Measurements from ENCODE around the gene PCYOX1L. TPM values are rescaled to one million over a fixed set of nuclear protein-coding genes. Genes with fewer than 3 reads are reported as not detected.

PCYOX1L gene
- total RNA-seq, 1 experiment from 2014 or later = 26.4 TPM

DNA sequence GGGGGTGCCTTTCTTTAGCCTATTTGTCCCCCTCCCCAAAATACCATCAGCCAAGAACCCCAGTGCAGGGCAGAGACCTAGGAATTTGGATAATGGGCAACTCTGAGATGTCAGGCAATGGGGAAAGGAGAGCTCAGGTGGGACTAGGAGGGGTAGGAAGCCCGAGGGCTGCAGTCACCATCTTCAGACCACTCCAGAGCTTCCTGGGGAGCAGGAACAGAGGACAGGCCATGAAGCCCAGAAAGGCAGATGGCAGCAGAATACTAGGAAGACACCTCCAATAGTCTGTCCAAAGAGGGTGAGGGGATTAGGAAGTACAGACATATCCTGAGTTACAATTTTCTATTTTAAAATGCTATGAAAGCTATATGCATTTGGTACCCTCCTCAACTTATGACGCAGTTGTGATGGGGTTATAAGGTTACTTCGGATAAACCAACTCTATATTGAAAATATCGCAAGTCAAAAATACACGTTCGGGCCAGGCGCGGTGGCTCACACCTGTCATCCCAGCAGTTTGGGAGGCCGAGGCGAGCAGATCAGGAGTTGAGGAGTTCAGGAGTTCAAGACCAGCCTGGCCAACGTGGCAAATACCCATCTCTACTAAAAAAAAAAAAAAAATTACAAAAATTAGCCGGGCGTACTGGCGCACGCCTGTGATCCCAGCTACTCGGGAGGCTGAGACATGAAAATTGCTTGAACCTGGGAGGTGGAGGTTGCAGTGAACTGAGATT is 55.8 kb downstream of the PCYOX1L start:
- Histone ChIP-seq H3K36me3 (peaks cover 100% of the 10 kb centered on the region), H3K4me1 (replicated peaks) (peaks cover 89% of the 10 kb centered on the region), H3K9me3 (replicated peaks) (no peaks in the 10 kb centered on the region), H3K4me3 (no peak overlapping the region), H3K27me3 (replicated peaks) (no peaks in the 10 kb centered on the region), H3K27ac (no peak overlapping the region)
- DNase-seq (ENCODE audit: low read depth in 1 of 2, low spot score in 2 of 2) = no peak

- no peak overlapping the region for H3K4me3 ChIP-seq
- peaks cover 100% of the 10 kb centered on the region for H3K36me3 ChIP-seq
- peaks cover 80% of the 10 kb centered on the region for H3K4me1 ChIP-seq (replicated peaks)
- H3K9me3 ChIP-seq (replicated peaks) = no peaks in the 10 kb centered on the region
- H3K27ac ChIP-seq = 0 out of 2 replicates have a peak overlapping the region, but pooled peaks have one; percentile 3
- DNase-seq (ENCODE audit: low read depth in 1 of 2, low spot score in 2 of 2) = peak in 1 of 2 experiments; percentile 64
- no peaks in the 10 kb centered on the region for H3K27me3 ChIP-seq (replicated peaks)
Observed at GRCh38 chr5:149414405-149415065, 56.7 kb downstream of the PCYOX1L start.

DNA sequence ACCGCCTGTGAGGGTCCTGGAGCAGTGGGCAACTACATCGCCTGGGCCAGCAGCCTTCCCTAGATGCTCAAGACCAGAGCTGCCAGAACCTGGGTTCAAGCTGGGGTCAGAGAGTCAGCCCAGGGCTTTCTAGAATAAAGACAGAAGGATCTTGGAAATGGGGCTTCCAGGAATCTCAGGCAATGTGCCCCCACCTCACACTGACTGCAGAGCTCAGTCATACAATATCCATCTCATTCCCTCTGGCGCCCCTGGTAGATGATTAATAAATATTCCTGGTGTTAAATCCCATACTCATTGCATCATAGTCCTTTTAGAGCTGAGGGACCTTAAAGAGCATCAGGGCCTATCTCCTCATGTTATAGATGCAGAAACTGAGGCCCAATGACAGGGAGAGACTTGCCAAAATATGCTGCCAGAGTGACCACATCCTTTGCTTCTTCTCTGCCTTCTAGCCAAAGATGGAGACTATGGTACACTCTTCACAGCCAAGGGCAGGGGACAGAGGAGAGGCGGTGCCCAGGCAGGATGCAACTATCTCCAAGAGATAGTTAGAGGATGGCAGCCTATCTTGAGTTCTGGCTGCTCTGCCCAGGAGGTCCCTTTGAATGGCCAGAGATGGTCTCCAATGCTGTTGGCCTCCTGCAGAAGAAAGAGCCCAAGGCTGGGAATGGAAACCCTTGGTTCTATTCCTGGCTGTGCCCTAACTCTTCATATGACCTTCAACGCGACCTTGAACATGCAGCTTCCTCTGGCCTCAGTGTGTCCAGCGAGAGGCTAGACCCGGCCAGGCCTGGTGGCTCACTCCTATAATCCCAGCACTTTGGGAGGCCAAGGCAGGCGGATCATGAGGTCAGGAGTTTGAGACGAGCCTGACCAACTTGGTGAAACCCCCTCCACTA is 57.5 kb downstream of the PCYOX1L start:
- Histone ChIP-seq H3K27me3 (replicated peaks) (no peaks in the 10 kb centered on the region), H3K4me3 (no peak overlapping the region), H3K27ac (no peak overlapping the region), H3K9me3 (replicated peaks) (no peaks in the 10 kb centered on the region), H3K4me1 (replicated peaks) (peaks cover 75% of the 10 kb centered on the region), H3K36me3 (peaks cover 100% of the 10 kb centered on the region)
- no peak for DNase-seq (ENCODE audit: low read depth in 1 of 2, low spot score in 2 of 2)

GRCh38 chr5:149416987-149417710 is 59.3 kb downstream of the PCYOX1L start:
- Histone ChIP-seq H3K4me3 (no peak overlapping the region), H3K9me3 (replicated peaks) (no peaks in the 10 kb centered on the region), H3K27ac (peak overlapping the region; percentile 41), H3K27me3 (replicated peaks) (no peaks in the 10 kb centered on the region), H3K4me1 (replicated peaks) (peaks cover 75% of the 10 kb centered on the region), H3K36me3 (peaks cover 100% of the 10 kb centered on the region)
- peak in 1 of 2 experiments; percentile 76 for DNase-seq (ENCODE audit: low read depth in 1 of 2, low spot score in 2 of 2)

DNA sequence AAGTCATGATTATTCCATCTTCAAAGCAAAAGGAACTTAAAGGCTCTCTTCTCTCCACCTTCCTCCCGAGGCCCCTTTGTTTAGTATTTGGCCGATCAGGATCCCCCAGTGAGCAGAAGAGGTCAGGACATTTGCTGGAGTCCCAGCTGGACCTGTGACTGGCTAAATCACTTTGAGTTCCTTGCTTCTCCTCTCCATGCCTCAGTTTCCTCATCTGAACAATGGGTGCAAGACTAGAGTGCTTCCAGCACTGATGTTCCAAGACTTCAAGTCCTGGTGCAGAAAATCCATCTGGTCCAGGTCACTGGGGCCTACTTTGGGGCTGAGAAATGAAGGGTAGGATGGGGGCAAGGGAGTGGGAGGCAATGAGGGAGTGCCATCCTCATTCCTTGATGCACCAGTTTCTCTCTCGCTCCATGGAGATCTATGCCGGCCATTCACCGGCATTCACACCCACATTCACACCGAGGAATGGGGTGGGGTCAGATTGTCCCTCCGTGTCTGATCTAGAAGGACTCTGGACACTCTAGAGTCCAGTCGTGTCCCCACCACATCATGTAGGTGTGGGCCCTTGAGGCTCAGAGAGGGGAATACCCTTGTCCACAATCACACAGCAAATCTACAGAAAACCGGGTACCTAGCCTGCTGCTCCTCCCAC is 60.0 kb downstream of the PCYOX1L start:
- peaks cover 78% of the 10 kb centered on the region for H3K4me1 ChIP-seq (replicated peaks)

GRCh38 chr5:149418910-149419531 is 61.2 kb downstream of the PCYOX1L start:
- Histone ChIP-seq H3K4me3 (no peak overlapping the region), H3K36me3 (peaks cover 100% of the 10 kb centered on the region), H3K27me3 (replicated peaks) (no peaks in the 10 kb centered on the region), H3K4me1 (replicated peaks) (peaks cover 80% of the 10 kb centered on the region), H3K27ac (no peak overlapping the region), H3K9me3 (replicated peaks) (no peaks in the 10 kb centered on the region)
- no peak for DNase-seq (ENCODE audit: low read depth in 1 of 2, low spot score in 2 of 2)

More for the DNA sequence above, 60.0 kb downstream of the PCYOX1L start:
- Histone ChIP-seq H3K9me3 (replicated peaks) (no peaks in the 10 kb centered on the region), H3K4me3 (no peak overlapping the region), H3K27ac (no peak overlapping the region; the same call in 1 of the 2 replicates), H3K36me3 (peaks cover 100% of the 10 kb centered on the region), H3K27me3 (replicated peaks) (no peaks in the 10 kb centered on the region)
- no peak for DNase-seq (ENCODE audit: low read depth in 1 of 2, low spot score in 2 of 2)

Other genes with a start within 250 kb of the PCYOX1L start
- gene ABLIM3, start 216.6 kb upstream of the PCYOX1L start, total RNA-seq (2014; rRNA removed; shearing (Covaris generic)) = 24.1 and 32.8 TPM in 2 replicates
- 26.6 and 33.2 TPM in 2 replicates for gene AFAP1L1, start 86.2 kb upstream of the PCYOX1L start, total RNA-seq (2014; rRNA removed; shearing (Covaris generic))
- 29.6 and 35.0 TPM in 2 replicates for gene GRPEL2, start 12.5 kb upstream of the PCYOX1L start, total RNA-seq (2014; rRNA removed; shearing (Covaris generic))
- gene IL17B, start 21.2 kb downstream of the PCYOX1L start, total RNA-seq (2014; rRNA removed; shearing (Covaris generic)) = 1.00 TPM in 1 of 2 replicates, not detected in the other
- 311 and 438 TPM in 2 replicates for gene CSNK1A1, start 193.4 kb downstream of the PCYOX1L start, total RNA-seq (2014; rRNA removed; shearing (Covaris generic))
- gene ARHGEF37, start 223.5 kb downstream of the PCYOX1L start, total RNA-seq (2014; rRNA removed; shearing (Covaris generic)) = 0.25 and 0.32 TPM in 2 replicates